SK-N-SH treated with all-trans-retinoic acid at 6 μM for 48 hours (cell line): ENCODE measurements around the gene LINS1.

Source experiments
- CSRNP3 ChIP-seq: fragments of 250-450 bp; sonication (Bioruptor Pico); IDR thresholded peaks from 2 replicates; pipeline ENCODE4 v1.5.1; 2021; ENCODE audit warnings: mild to moderate bottlenecking, moderate library complexity
- OSR1 ChIP-seq: fragments of 250-450 bp; sonication (Bioruptor Pico); IDR thresholded peaks from 2 replicates; pipeline ENCODE4 v1.8.0; 2022; ENCODE audit warnings: moderate library complexity, mild to moderate bottlenecking, inconsistent platforms
- ZNF70 ChIP-seq: fragments of 450-650 bp; formaldehyde crosslinking; IDR thresholded peaks from 2 replicates; pipeline ENCODE4 v1.5.0; 2020; ENCODE audit warnings: mild to moderate bottlenecking, moderate library complexity

GRCh38 chr15:100615801-100616200, 13.8 kb upstream of the LINS1 start:
- TF ChIP-seq ZNF70 (CRISPR knock-in tag): no peak
- TF ChIP-seq OSR1 (CRISPR knock-in tag): no peak
- TF ChIP-seq CSRNP3 (CRISPR knock-in tag): no peak
